Esophagus muscularis mucosa (tissue), 4 donors: ENCODE data around the gene CTDP1.

Source experiments
- EP300 ChIP-seq: sonication (generic); formaldehyde crosslinking; IDR thresholded peaks from one replicate; pipeline ENCODE4 v1.6.1; 2017; ENCODE audit warnings: antibody characterized with exemption
- POLR2A ChIP-seq: fragments of 450-650 bp; IDR thresholded peaks from one replicate; pipeline ENCODE4 v1.6.1; 2017; ENCODE audit warnings: antibody characterized with exemption, moderate library complexity, mild to moderate bottlenecking, low read depth
- POLR2AphosphoS5 ChIP-seq, 2 donors: sonication (generic); formaldehyde crosslinking; IDR thresholded peaks; one replicate each; pipeline ENCODE4 v1.6.1; 2017; ENCODE audit warnings: antibody characterized with exemption in 2 of 2
- TF ChIP-seq, protein P1 (sequence below), 3 experiments: fragments of 200-600 bp in 2 of 3; fragments of 450-650 bp in 1 of 3; sonication (generic) in 2 of 3; IDR thresholded peaks; one replicate each; pipeline ENCODE4 v1.5.1; 2017 to 2019; ENCODE audit warnings: antibody characterized with exemption in 3 of 3, mild to moderate bottlenecking in 2 of 3, moderate library complexity in 1 of 3

DNA sequence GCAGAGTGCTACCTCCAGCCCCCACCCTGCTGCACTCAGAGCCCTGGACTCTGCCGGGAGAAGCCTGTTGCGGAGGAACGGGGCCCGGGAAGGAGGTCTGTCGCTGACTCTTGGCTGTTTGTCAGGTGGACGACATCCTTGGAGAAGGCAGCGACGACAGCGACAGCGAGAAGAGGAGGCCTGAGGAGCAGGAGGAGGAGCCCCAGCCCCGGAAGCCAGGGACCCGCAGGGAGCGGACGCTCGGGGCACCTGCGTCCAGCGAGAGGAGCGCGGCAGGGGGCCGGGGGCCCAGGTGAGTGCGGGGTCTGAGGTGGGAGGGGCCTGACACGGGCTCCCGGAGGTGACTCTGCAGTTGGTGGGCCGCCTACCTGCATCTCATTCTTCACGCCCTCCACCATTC, 56.6 kb downstream of the CTDP1 start:
- TF ChIP-seq, protein P1, sequence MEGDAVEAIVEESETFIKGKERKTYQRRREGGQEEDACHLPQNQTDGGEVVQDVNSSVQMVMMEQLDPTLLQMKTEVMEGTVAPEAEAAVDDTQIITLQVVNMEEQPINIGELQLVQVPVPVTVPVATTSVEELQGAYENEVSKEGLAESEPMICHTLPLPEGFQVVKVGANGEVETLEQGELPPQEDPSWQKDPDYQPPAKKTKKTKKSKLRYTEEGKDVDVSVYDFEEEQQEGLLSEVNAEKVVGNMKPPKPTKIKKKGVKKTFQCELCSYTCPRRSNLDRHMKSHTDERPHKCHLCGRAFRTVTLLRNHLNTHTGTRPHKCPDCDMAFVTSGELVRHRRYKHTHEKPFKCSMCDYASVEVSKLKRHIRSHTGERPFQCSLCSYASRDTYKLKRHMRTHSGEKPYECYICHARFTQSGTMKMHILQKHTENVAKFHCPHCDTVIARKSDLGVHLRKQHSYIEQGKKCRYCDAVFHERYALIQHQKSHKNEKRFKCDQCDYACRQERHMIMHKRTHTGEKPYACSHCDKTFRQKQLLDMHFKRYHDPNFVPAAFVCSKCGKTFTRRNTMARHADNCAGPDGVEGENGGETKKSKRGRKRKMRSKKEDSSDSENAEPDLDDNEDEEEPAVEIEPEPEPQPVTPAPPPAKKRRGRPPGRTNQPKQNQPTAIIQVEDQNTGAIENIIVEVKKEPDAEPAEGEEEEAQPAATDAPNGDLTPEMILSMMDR (IDR thresholded peaks at IDR 0.05) = no peak
- TF ChIP-seq POLR2A (no peak), POLR2AphosphoS5 (IDR thresholded peaks at IDR 0.05) (no peak), EP300 (no peak)
